Fibroblast of lung (primary cell): ENCODE measurements around the gene PSME3IP1. TPM values are rescaled to one million over a fixed set of nuclear protein-coding genes. Genes with fewer than 3 reads are reported as not detected.

Experiments used
- DNase-seq, 2 donors: peaks; one replicate each; pipeline versions ENCODE4 v3.0.0 to v3.0.0-alpha.2; 2010; ENCODE audit warnings: low read depth in 2 of 2
- H2AFZ ChIP-seq: 2 replicates; pipeline ENCODE4 v1.5.1; 2012; ENCODE audit warnings: low read length, control low read depth, inconsistent platforms
- H3K27ac ChIP-seq: 2 replicates; pipeline ENCODE4 v1.5.1; 2011; ENCODE audit warnings: low read length, control low read depth; ENCODE audit not compliant: insufficient read depth
- H3K27me3 ChIP-seq: 2 replicates; pipeline ENCODE4 v1.5.1; 2011; ENCODE audit warnings: mild to moderate bottlenecking, low read length; ENCODE audit not compliant: control insufficient read depth, insufficient read depth
- H3K36me3 ChIP-seq: 2 replicates; pipeline ENCODE4 v1.5.1; 2011; ENCODE audit warnings: low read length; ENCODE audit not compliant: control insufficient read depth, insufficient read depth
- H3K4me1 ChIP-seq: 2 replicates; pipeline ENCODE4 v1.5.1; 2011; ENCODE audit warnings: low read length; ENCODE audit not compliant: control insufficient read depth, insufficient read depth; ENCODE audit errors: extremely low read depth
- H3K4me2 ChIP-seq: 2 replicates; pipeline ENCODE4 v1.5.1; 2011; ENCODE audit warnings: low read length, control low read depth; ENCODE audit not compliant: insufficient read depth; ENCODE audit errors: extremely low read depth
- H3K4me3 ChIP-seq, 4 experiments: fragments of 200-600 bp in 1 of 4; sonication (generic) in 1 of 4; replicated peaks in 1 of 4; 2 replicates each; pipeline ENCODE4 v1.5.1; 2011 to 2016; ENCODE audit warnings: low read length in 4 of 4, low read depth in 3 of 4, mild to moderate bottlenecking in 3 of 4, control low read depth in 2 of 4, inconsistent platforms in 1 of 4, mixed read lengths in 1 of 4; ENCODE audit not compliant: insufficient read depth in 1 of 4; ENCODE audit errors: control extremely low read depth in 1 of 4
- H3K79me2 ChIP-seq: 2 replicates; pipeline ENCODE4 v1.5.1; 2012; ENCODE audit warnings: mild to moderate bottlenecking, low read length, inconsistent platforms; ENCODE audit not compliant: control insufficient read depth, insufficient read depth
- H3K9ac ChIP-seq: 2 replicates; pipeline ENCODE4 v1.5.1; 2011; ENCODE audit warnings: mild to moderate bottlenecking, low read length, control low read depth; ENCODE audit not compliant: insufficient read depth
- H3K9me3 ChIP-seq: 2 replicates; pipeline ENCODE4 v1.5.1; 2012; ENCODE audit warnings: low read depth, low read length; ENCODE audit not compliant: control insufficient read depth, insufficient read depth
- H4K20me1 ChIP-seq: 2 replicates; pipeline ENCODE4 v1.5.1; 2011; ENCODE audit warnings: low read length; ENCODE audit not compliant: control insufficient read depth, insufficient read depth; ENCODE audit errors: extremely low read depth
- EZH2 ChIP-seq: IDR thresholded peaks from 2 replicates; pipeline ENCODE4 v1.5.1; 2012; ENCODE audit warnings: low read length, control low read depth, mild to moderate bottlenecking; ENCODE audit errors: missing control alignments
- polyA plus RNA-seq, 2 donors: library from polyadenylated mRNA; depleted of rRNA in 1 of 2; stranded (reverse) in 1 of 2; unstranded in 1 of 2; fragments of >200 nt; gene quantifications; 2 replicates each; pipeline ENCODE4 v1.2.1, GENCODE V29; 2011 to 2012; ENCODE audit warnings: missing spikeins in 1 of 2
- total RNA-seq: library from RNA; depleted of rRNA; stranded (reverse); fragments of >200 nt; gene quantifications from 2 replicates; pipeline ENCODE4 v1.2.1, GENCODE V29; 2014
- TF ChIP-seq, protein P1 (sequence below), 2 donors: IDR thresholded peaks in 1 of 2; conservative IDR thresholded peaks in 1 of 2; 1 replicate in 1 of 2; 2 replicates in 1 of 2; pipeline ENCODE4 v1.5.1; 2011 to 2012; ENCODE audit warnings: low read length in 2 of 2, control low read depth in 1 of 2, inconsistent platforms in 1 of 2, low read depth in 1 of 2, mild to moderate bottlenecking in 1 of 2

Gene PSME3IP1
- total and polyA plus RNA-seq, 2 donors (not counting 1 experiment from before 2014, with no cell fraction given), result 55.5 to 64.6 TPM

DNA sequence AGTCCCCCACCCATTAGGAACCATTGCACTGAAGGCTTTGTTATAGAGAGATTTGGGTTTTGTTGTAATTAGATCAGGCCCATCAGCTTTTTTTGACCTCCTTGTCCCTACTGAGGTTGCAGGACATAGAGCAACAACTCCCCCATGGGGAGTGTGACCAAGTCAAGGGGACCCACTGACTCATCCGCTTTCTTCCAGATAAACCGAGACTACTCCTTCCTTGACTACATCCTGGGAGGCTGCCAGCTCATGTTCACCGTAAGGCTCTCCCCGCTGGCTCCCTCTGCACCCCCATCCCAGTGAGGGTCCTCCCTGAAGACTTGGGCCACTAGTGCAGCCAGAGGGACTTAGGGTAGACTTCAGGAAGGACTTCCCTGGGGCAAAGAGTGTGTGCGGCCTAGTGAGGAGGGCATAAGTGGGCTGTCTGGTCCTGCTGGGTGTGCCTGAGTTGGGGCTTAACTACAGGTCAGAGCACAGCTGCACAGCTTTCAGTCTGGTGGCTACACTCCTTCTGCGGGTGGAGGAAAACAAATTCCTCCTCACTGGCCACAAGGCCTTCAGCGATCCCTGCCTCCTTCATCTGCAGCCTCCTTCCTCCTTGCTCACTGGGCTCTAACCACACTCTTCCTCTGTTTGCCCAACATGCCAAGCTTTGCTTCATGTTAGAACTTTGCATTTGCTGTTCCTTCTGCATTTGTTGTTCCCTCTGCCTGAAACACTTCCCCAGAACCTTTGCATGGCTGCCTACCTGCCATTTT lies 62.4 kb downstream of the PSME3IP1 start:
- peak in 1 of 2 donors; percentile 23 for DNase-seq
- Histone ChIP-seq H3K9me3 (no peaks in the 10 kb centered on the region), H3K79me2 (no peaks in the 10 kb centered on the region)

DNA sequence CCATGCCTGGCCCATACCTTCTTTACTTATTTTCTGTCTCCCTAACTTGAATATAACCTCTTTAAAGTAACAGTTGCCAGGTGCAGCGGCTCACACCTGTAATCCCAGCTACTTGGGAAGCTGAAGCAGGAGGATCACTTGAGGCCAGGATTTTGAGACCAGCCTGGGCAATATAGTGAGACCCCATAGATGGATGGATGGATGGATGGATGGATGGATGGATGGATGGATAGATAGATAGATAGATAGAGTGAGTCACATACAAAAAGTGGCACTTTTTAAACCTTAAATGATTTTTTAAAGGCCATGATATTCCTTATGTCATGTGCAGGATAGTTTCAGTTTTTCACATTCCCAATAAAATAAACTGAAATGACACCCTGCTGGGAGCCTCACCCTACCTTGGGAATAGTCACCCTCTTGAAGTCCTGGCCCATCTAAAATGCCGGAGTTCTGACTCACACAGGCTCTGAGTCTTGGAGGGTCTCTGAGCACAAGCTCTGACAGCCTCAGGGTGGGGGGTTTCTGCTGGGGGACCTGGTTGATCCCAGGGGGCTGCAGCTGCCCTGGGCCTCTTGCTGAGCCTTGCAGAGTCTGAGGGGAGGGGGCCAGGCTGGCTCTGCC lies 67.3 kb downstream of the PSME3IP1 start:
- no peaks in the 10 kb centered on the region for H3K27me3 ChIP-seq
- no peak for DNase-seq
- no peak overlapping the region for H3K4me3 ChIP-seq
- H3K4me2 ChIP-seq, result no peak overlapping the region
- H3K9ac ChIP-seq, result no peak overlapping the region
- no peak overlapping the region for H2AFZ ChIP-seq
- H3K36me3 ChIP-seq, result peaks cover 3% of the 10 kb centered on the region
- no peaks in the 10 kb centered on the region for H3K79me2 ChIP-seq
- H3K9me3 ChIP-seq, result no peaks in the 10 kb centered on the region
- H3K27ac ChIP-seq, result no peak overlapping the region
- TF ChIP-seq EZH2, result no peak
- TF ChIP-seq, protein P1, sequence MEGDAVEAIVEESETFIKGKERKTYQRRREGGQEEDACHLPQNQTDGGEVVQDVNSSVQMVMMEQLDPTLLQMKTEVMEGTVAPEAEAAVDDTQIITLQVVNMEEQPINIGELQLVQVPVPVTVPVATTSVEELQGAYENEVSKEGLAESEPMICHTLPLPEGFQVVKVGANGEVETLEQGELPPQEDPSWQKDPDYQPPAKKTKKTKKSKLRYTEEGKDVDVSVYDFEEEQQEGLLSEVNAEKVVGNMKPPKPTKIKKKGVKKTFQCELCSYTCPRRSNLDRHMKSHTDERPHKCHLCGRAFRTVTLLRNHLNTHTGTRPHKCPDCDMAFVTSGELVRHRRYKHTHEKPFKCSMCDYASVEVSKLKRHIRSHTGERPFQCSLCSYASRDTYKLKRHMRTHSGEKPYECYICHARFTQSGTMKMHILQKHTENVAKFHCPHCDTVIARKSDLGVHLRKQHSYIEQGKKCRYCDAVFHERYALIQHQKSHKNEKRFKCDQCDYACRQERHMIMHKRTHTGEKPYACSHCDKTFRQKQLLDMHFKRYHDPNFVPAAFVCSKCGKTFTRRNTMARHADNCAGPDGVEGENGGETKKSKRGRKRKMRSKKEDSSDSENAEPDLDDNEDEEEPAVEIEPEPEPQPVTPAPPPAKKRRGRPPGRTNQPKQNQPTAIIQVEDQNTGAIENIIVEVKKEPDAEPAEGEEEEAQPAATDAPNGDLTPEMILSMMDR (conservative IDR thresholded peaks at IDR 0.05 in 1 of 2, IDR thresholded peaks at IDR 0.05 in 1 of 2; ENCODE audit: low read depth in 1 of 2, low read length in 2 of 2), result no peak
- no peaks in the 10 kb centered on the region for H4K20me1 ChIP-seq
- H3K4me1 ChIP-seq, result peaks cover 2% of the 10 kb centered on the region

More for the DNA sequence above, 62.4 kb downstream of the PSME3IP1 start:
- H3K4me1 ChIP-seq, result no peaks in the 10 kb centered on the region
- TF ChIP-seq, protein P1 (conservative IDR thresholded peaks at IDR 0.05 in 1 of 2, IDR thresholded peaks at IDR 0.05 in 1 of 2; ENCODE audit: low read depth in 1 of 2, low read length in 2 of 2), result no peak
- no peak for TF ChIP-seq EZH2
- H3K27ac ChIP-seq, result no peak overlapping the region
- no peak overlapping the region for H3K4me2 ChIP-seq
- no peak overlapping the region for H2AFZ ChIP-seq
- no peak overlapping the region for H3K4me3 ChIP-seq
- H3K9ac ChIP-seq, result no peak overlapping the region
- peaks cover 3% of the 10 kb centered on the region for H3K36me3 ChIP-seq
- H4K20me1 ChIP-seq, result no peaks in the 10 kb centered on the region
- H3K27me3 ChIP-seq, result no peaks in the 10 kb centered on the region

DNA sequence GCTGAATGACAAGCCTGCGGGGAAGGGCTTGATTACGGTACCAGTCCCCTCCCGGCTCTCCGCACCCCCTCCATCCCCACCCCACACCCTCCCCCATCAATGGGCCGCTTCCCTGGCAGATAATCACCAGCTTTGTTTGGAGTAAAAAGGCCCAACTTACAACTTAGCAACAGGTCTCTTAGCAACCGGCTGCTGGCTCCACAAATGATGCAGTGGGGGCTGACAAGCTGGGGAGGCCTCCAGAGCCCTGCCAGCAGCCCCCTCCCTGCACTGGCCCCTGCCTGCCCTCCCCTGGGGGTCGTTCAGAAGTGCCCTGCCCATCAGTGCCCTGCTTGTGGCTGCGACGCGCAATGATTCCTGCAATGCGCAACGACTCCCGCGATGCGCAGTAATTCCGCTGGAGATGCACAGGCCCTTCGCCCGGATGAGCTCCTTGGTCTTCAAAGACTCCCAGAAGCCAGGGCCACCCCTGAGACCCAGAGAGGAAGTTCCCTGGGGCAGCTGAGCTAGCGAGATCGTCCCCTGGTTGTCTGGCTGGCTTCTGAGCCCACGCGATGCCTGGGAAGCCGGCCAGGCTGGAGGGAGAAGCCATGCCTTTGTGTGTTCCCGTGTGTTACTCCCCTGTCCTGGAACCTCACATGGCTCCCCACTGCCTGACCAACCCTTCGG lies 70.2 kb downstream of the PSME3IP1 start:
- H3K79me2 ChIP-seq, result no peaks in the 10 kb centered on the region
- H3K4me1 ChIP-seq, result peaks cover 16% of the 10 kb centered on the region
- H3K9me3 ChIP-seq, result no peaks in the 10 kb centered on the region
- H3K27me3 ChIP-seq, result no peaks in the 10 kb centered on the region
- H3K27ac ChIP-seq, result peak overlapping the region; percentile 75
- peak overlapping the region; percentile 44 for H3K4me2 ChIP-seq
- H3K36me3 ChIP-seq, result no peaks in the 10 kb centered on the region
- no peak overlapping the region for H3K4me3 ChIP-seq
- peak overlapping the region; percentile 35 for H2AFZ ChIP-seq
- no peak for TF ChIP-seq EZH2
- TF ChIP-seq, protein P1 (conservative IDR thresholded peaks at IDR 0.05 in 1 of 2, IDR thresholded peaks at IDR 0.05 in 1 of 2; ENCODE audit: low read depth in 1 of 2, low read length in 2 of 2), result no peak
- peak overlapping the region; percentile 52 for H3K9ac ChIP-seq
- no peaks in the 10 kb centered on the region for H4K20me1 ChIP-seq
- DNase-seq, result peak; percentile 47 to 59
